ENCODE measurements around the gene P3H2. TPM values are rescaled to one million over a fixed set of nuclear protein-coding genes. Genes with fewer than 3 reads are reported as not detected.
A peak's percentile ranks its signal among the peaks of the same experiment; 100 is the strongest.

Gene P3H2
- total RNA-seq, 1 experiment from 2014 or later: 20.9 TPM

- peak; percentile 88 to 99 for DNase-seq
- H3K4me1 ChIP-seq (replicated peaks; ENCODE audit: insufficient read depth): peaks cover 63% of the 10 kb centered on the region
- no peak for TF ChIP-seq EZH2 (IDR thresholded peaks at IDR 0.05; ENCODE audit: low read depth)
- TF ChIP-seq, protein P1, sequence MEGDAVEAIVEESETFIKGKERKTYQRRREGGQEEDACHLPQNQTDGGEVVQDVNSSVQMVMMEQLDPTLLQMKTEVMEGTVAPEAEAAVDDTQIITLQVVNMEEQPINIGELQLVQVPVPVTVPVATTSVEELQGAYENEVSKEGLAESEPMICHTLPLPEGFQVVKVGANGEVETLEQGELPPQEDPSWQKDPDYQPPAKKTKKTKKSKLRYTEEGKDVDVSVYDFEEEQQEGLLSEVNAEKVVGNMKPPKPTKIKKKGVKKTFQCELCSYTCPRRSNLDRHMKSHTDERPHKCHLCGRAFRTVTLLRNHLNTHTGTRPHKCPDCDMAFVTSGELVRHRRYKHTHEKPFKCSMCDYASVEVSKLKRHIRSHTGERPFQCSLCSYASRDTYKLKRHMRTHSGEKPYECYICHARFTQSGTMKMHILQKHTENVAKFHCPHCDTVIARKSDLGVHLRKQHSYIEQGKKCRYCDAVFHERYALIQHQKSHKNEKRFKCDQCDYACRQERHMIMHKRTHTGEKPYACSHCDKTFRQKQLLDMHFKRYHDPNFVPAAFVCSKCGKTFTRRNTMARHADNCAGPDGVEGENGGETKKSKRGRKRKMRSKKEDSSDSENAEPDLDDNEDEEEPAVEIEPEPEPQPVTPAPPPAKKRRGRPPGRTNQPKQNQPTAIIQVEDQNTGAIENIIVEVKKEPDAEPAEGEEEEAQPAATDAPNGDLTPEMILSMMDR (conservative IDR thresholded peaks at IDR 0.05): no peak
- H3K4me2 ChIP-seq: peak overlapping the region; percentile 50
- TSS peak; percentile 67 for BruUV-seq (replicated peaks)
- H3K27ac ChIP-seq: peak overlapping the region; percentile 93
- H3F3A ChIP-seq (ENCODE audit: insufficient read depth, low read depth): peaks cover 24% of the 10 kb centered on the region
- H2AFZ ChIP-seq: peak overlapping the region; percentile 39
- no peaks in the 10 kb centered on the region for H4K20me1 ChIP-seq (ENCODE audit: insufficient read depth)
- intact Hi-C loops (cut with micrococcal nuclease; ENCODE audit: unreplicated experiment): loop anchor here (1.0 to 10.0 kb wide), 9 partner anchors 102 to 990 kb away; no protein-coding TSS in a partner anchor
- CTCF ChIA-PET: interaction anchor here (0.5 to 1.0 kb wide), 4 partner anchors 100 to 1990 kb away, joined by 3 to 4 read pairs (median 3); no protein-coding TSS in a partner anchor
- POLR2A ChIA-PET (ENCODE audit: unreplicated experiment): interaction anchor here (0.5 to 1.3 kb wide), 12 partner anchors 29 to 640 kb away, joined by 3 to 21 read pairs (median 5); no protein-coding TSS in a partner anchor
- H3K9me2 ChIP-seq (ENCODE audit: insufficient read depth): no peaks in the 10 kb centered on the region
- H3K9me3 ChIP-seq (ENCODE audit: insufficient read depth, low read depth): peaks cover 62% of the 10 kb centered on the region
- no peaks in the 10 kb centered on the region for H3K27me3 ChIP-seq (ENCODE audit: insufficient read depth, low read depth)
- H3K4me3 ChIP-seq: no peak overlapping the region
- peaks cover 9% of the 10 kb centered on the region; the same call in 1 of the 2 replicates for H3K36me3 ChIP-seq (ENCODE audit: low read depth)
- no peaks in the 10 kb centered on the region for H3K79me2 ChIP-seq (ENCODE audit: low read depth)
Measured at GRCh38 chr3:189944285-189945145, 176.2 kb downstream of the P3H2 start.

DNA sequence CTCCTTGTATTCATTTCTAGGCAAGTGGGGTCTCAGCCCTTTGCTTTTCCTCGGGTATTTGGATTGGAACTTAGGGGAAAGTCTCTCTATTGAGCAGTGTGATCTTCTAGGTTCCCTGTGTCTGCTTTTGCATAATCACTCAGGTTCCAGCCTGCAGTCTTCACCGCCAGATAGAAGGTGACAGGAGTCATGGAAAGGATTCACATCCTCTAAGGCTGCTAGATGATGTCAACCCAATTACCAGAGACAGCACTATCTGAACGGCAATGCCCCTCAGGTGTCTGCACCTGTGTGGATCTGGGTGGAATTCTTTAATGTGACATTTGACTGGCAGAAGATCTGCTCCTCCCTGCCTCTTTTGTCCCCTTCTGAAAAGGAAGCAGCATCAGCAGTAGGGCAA lies 177.7 kb downstream of the P3H2 start:
- no peak overlapping the region for H3K4me3 ChIP-seq
- POLR2A ChIA-PET (ENCODE audit: unreplicated experiment): no interaction called here
- no peak overlapping the region for H3K4me2 ChIP-seq
- no peaks in the 10 kb centered on the region for H3K27me3 ChIP-seq (ENCODE audit: insufficient read depth, low read depth)
- no peak for DNase-seq
- H3K4me1 ChIP-seq (replicated peaks; ENCODE audit: insufficient read depth): peaks cover 68% of the 10 kb centered on the region
- H3K79me2 ChIP-seq (ENCODE audit: low read depth): no peaks in the 10 kb centered on the region
- H3K9me2 ChIP-seq (ENCODE audit: insufficient read depth): no peaks in the 10 kb centered on the region
- CTCF ChIA-PET: no interaction called here
- BruUV-seq (replicated peaks): no TSS peak
- TF ChIP-seq, protein P1 (conservative IDR thresholded peaks at IDR 0.05): no peak
- no peak for TF ChIP-seq EZH2 (IDR thresholded peaks at IDR 0.05; ENCODE audit: low read depth)
- peaks cover 64% of the 10 kb centered on the region for H3K9me3 ChIP-seq (ENCODE audit: insufficient read depth, low read depth)
- intact Hi-C loops (cut with micrococcal nuclease; ENCODE audit: unreplicated experiment): loop anchor here (10.0 kb wide), 1 partner anchor 988 kb away; no protein-coding TSS in a partner anchor
- H4K20me1 ChIP-seq (ENCODE audit: insufficient read depth): no peaks in the 10 kb centered on the region
- H2AFZ ChIP-seq: no peak overlapping the region
- peaks cover 39% of the 10 kb centered on the region for H3F3A ChIP-seq (ENCODE audit: insufficient read depth, low read depth)
- peaks cover 9% of the 10 kb centered on the region; the same call in 1 of the 2 replicates for H3K36me3 ChIP-seq (ENCODE audit: low read depth)
- peak overlapping the region; percentile 93 for H3K27ac ChIP-seq

- H3K4me2 ChIP-seq: no peak overlapping the region
Measured at GRCh38 chr3:189941679-189942078, 179.0 kb downstream of the P3H2 start.

More at GRCh38 chr3:189941679-189942078, 179.0 kb downstream of the P3H2 start:
- TF ChIP-seq, protein P1 (conservative IDR thresholded peaks at IDR 0.05): no peak
- TF ChIP-seq EZH2 (IDR thresholded peaks at IDR 0.05; ENCODE audit: low read depth): no peak
- Histone ChIP-seq H3K27me3 (ENCODE audit: insufficient read depth, low read depth) (no peaks in the 10 kb centered on the region), H3K4me3 (no peak overlapping the region), H3K79me2 (ENCODE audit: low read depth) (no peaks in the 10 kb centered on the region), H4K20me1 (ENCODE audit: insufficient read depth) (no peaks in the 10 kb centered on the region), H3K27ac (peak overlapping the region; percentile 93), H3K9me3 (ENCODE audit: insufficient read depth, low read depth) (peaks cover 58% of the 10 kb centered on the region), H3K36me3 (ENCODE audit: low read depth) (peaks cover 9% of the 10 kb centered on the region; the same call in 1 of the 2 replicates), H3F3A (ENCODE audit: insufficient read depth, low read depth) (peaks cover 45% of the 10 kb centered on the region), H3K4me1 (replicated peaks; ENCODE audit: insufficient read depth) (peaks cover 65% of the 10 kb centered on the region), H3K9me2 (ENCODE audit: insufficient read depth) (no peaks in the 10 kb centered on the region), H2AFZ (peak overlapping the region; percentile 37; the same call in 1 of the 2 replicates)
- no TSS peak for BruUV-seq (replicated peaks)
- DNase-seq: peak in 1 of 2 experiments; percentile 44
- intact Hi-C loops (cut with micrococcal nuclease; ENCODE audit: unreplicated experiment): loop anchor here (10.0 kb wide), 1 partner anchor 987 kb away; no protein-coding TSS in a partner anchor
- ChIA-PET CTCF (interaction anchor here (0.6 kb wide), 1 partner anchor 592 kb away, joined by 4 read pairs; no protein-coding TSS in a partner anchor), POLR2A (ENCODE audit: unreplicated experiment) (no interaction called here)
